WTC11 (cell line): ENCODE results near the gene VKORC1. TPM values are rescaled to one million over a fixed set of nuclear protein-coding genes. Genes with fewer than 3 reads are reported as not detected.

Experiments used
- CBFB ChIP-seq: sonication (generic); formaldehyde crosslinking; IDR thresholded peaks from 2 replicates; pipeline ENCODE4 v1.8.1; 2022; ENCODE audit warnings: mild to moderate bottlenecking, low read depth, missing genetic modification reagents
- ETV6 ChIP-seq: sonication (generic); formaldehyde crosslinking; IDR thresholded peaks from 2 replicates; pipeline ENCODE4 v1.8.1; 2022; ENCODE audit warnings: mild to moderate bottlenecking, missing genetic modification reagents
- FOXP1 ChIP-seq: sonication (generic); formaldehyde crosslinking; IDR thresholded peaks from 2 replicates; pipeline ENCODE4 v1.8.0; 2022; ENCODE audit warnings: missing genetic modification reagents, mild to moderate bottlenecking, moderate library complexity, borderline replicate concordance
- JAZF1 ChIP-seq: fragments of 250-450 bp; sonication (Bioruptor Pico); IDR thresholded peaks from 2 replicates; pipeline ENCODE4 v1.9.0; 2021; ENCODE audit warnings: moderate library complexity, mild to moderate bottlenecking, inconsistent platforms
- KAT7 ChIP-seq: sonication (generic); formaldehyde crosslinking; IDR thresholded peaks from 2 replicates; pipeline ENCODE4 v1.8.1; 2023; ENCODE audit warnings: missing genetic modification reagents, mild to moderate bottlenecking, borderline replicate concordance
- NFATC4 ChIP-seq: fragments of 250-450 bp; sonication (Bioruptor Pico); IDR thresholded peaks from 2 replicates; pipeline ENCODE4 v1.9.0; 2021; ENCODE audit warnings: mild to moderate bottlenecking
- NFYB ChIP-seq: sonication (generic); formaldehyde crosslinking; conservative IDR thresholded peaks from 2 replicates; pipeline ENCODE4 v1.8.0; 2022; ENCODE audit warnings: low read depth, missing genetic modification reagents
- RELA ChIP-seq: sonication (generic); formaldehyde crosslinking; IDR thresholded peaks from 2 replicates; pipeline ENCODE4 v1.8.1; 2022; ENCODE audit warnings: missing genetic modification reagents, mild to moderate bottlenecking, borderline replicate concordance
- SP1 ChIP-seq: sonication (generic); formaldehyde crosslinking; conservative IDR thresholded peaks from 2 replicates; pipeline ENCODE4 v1.8.1; 2022; ENCODE audit warnings: missing genetic modification reagents
- TCF7 ChIP-seq: sonication (generic); formaldehyde crosslinking; IDR thresholded peaks from 2 replicates; pipeline ENCODE4 v1.8.0; 2022; ENCODE audit warnings: mild to moderate bottlenecking, low read depth, missing genetic modification reagents, moderate library complexity
- ZNF219 ChIP-seq: sonication (generic); formaldehyde crosslinking; IDR thresholded peaks from 2 replicates; pipeline ENCODE4 v1.8.0; 2023; ENCODE audit warnings: missing genetic modification reagents, mild to moderate bottlenecking, borderline replicate concordance
- ZNF317 ChIP-seq: sonication (generic); formaldehyde crosslinking; IDR thresholded peaks from 2 replicates; pipeline ENCODE4 v1.8.1; 2023; ENCODE audit warnings: low read depth, mild to moderate bottlenecking, moderate library complexity, missing genetic modification reagents, borderline replicate concordance
- ZNF423 ChIP-seq: fragments of 250-450 bp; sonication (Bioruptor Pico); IDR thresholded peaks from 2 replicates; pipeline ENCODE4 v2.1.2; 2022; ENCODE audit warnings: mild to moderate bottlenecking, moderate library complexity
- total RNA-seq: library from RNA; stranded (reverse); gene quantifications from 3 replicates; pipeline ENCODE4 v1.2.3, GENCODE V29; 2021
- TF ChIP-seq, protein P1 (sequence below): sonication (generic); formaldehyde crosslinking; IDR thresholded peaks from 2 replicates; pipeline ENCODE4 v1.8.1; 2022; ENCODE audit warnings: low read depth, missing genetic modification reagents, borderline replicate concordance
- TF ChIP-seq, protein P2 (sequence below): sonication (generic); formaldehyde crosslinking; IDR thresholded peaks from 2 replicates; pipeline ENCODE4 v1.8.1; 2022; ENCODE audit warnings: mild to moderate bottlenecking, moderate library complexity, missing genetic modification reagents
- TF ChIP-seq, protein P3 (sequence below): sonication (generic); formaldehyde crosslinking; IDR thresholded peaks from 2 replicates; pipeline ENCODE4 v1.8.1; 2023; ENCODE audit warnings: mild to moderate bottlenecking, missing genetic modification reagents
- TF ChIP-seq, protein P4 (sequence below): sonication (generic); formaldehyde crosslinking; IDR thresholded peaks from 2 replicates; pipeline ENCODE4 v1.8.0; 2022; ENCODE audit warnings: mild to moderate bottlenecking, missing genetic modification reagents
- TF ChIP-seq, protein P5 (sequence below): fragments of 250-450 bp; sonication (Bioruptor Pico); IDR thresholded peaks from 2 replicates; pipeline ENCODE4 v1.9.0; 2021; ENCODE audit warnings: mild to moderate bottlenecking
- TF ChIP-seq, protein P6 (sequence below): fragments of 250-450 bp; sonication (Bioruptor Pico); IDR thresholded peaks from 2 replicates; pipeline ENCODE4 v1.9.0; 2021; ENCODE audit warnings: mild to moderate bottlenecking, borderline replicate concordance
- TF ChIP-seq, protein P7 (sequence below): sonication (generic); formaldehyde crosslinking; IDR thresholded peaks from 2 replicates; pipeline ENCODE4 v1.8.1; 2023; ENCODE audit warnings: mild to moderate bottlenecking, missing genetic modification reagents, moderate library complexity
- TF ChIP-seq, protein P8 (sequence below): fragments of 250-450 bp; sonication (Bioruptor Pico); IDR thresholded peaks from 2 replicates; pipeline ENCODE4 v1.8.0; 2021; ENCODE audit warnings: mild to moderate bottlenecking

The VKORC1 gene
- total RNA-seq, 1 experiment from 2014 or later, result 85.7 TPM

DNA sequence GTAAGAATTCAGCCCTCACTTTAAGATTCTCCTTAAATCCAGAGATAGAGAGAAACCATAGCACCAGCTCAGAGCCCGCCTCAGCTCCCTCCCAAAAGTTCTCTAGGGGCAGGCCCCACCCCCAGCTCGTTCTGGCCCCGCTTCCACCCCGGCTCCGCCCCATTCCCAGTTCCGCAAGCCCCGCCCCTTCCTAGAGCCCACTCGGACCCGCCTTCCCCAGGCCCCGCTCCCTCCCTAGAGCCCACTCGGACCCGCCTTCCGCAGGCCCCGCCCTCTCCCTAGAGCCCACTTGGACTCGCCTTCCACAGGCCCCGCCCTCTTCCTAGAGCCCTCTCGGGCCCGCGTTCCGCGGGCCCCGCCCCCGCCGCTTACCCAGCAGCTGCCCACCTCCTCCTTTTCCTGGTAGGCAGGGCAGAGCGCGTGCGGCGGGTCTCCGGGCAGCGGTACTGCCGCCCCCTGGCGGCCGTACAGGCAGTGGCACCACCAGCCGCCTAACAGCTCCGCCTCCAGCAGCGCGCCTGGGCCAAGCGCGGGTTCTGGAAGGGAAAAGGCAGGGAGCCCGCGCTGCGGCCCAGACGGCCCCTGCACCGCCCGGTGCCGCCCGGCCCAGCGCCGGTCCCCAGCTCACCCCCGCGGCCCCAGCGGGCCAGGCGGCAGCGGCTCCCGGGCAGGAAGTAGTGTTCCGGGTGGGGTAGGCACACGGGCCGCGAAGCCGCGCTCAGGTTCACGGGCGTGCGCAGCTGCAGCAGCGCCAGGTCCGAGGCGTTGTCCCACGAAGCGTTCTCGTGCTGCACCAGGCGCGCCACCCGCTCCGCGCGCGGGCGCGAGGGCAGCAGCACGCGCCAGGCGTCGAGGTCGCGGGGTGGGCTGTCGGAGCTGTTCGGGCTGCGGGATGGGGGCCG lies 47.8 kb upstream of the VKORC1 start (continued):
- TF ChIP-seq, protein P1, sequence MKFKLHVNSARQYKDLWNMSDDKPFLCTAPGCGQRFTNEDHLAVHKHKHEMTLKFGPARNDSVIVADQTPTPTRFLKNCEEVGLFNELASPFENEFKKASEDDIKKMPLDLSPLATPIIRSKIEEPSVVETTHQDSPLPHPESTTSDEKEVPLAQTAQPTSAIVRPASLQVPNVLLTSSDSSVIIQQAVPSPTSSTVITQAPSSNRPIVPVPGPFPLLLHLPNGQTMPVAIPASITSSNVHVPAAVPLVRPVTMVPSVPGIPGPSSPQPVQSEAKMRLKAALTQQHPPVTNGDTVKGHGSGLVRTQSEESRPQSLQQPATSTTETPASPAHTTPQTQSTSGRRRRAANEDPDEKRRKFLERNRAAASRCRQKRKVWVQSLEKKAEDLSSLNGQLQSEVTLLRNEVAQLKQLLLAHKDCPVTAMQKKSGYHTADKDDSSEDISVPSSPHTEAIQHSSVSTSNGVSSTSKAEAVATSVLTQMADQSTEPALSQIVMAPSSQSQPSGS (CRISPR knock-in tag), result peak; percentile 49; the same call in 1 of the 2 replicates
- peak; percentile 64; the same call in 1 of the 2 replicates for TF ChIP-seq ZNF317
- peak; percentile 98 for TF ChIP-seq FOXP1
- TF ChIP-seq, protein P2, sequence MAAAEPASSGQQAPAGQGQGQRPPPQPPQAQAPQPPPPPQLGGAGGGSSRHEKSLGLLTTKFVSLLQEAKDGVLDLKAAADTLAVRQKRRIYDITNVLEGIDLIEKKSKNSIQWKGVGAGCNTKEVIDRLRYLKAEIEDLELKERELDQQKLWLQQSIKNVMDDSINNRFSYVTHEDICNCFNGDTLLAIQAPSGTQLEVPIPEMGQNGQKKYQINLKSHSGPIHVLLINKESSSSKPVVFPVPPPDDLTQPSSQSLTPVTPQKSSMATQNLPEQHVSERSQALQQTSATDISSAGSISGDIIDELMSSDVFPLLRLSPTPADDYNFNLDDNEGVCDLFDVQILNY (CRISPR knock-in tag), result peak; percentile 83
- TF ChIP-seq NFATC4 (CRISPR knock-in tag), result no peak
- TF ChIP-seq, protein P3, sequence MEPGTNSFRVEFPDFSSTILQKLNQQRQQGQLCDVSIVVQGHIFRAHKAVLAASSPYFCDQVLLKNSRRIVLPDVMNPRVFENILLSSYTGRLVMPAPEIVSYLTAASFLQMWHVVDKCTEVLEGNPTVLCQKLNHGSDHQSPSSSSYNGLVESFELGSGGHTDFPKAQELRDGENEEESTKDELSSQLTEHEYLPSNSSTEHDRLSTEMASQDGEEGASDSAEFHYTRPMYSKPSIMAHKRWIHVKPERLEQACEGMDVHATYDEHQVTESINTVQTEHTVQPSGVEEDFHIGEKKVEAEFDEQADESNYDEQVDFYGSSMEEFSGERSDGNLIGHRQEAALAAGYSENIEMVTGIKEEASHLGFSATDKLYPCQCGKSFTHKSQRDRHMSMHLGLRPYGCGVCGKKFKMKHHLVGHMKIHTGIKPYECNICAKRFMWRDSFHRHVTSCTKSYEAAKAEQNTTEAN (CRISPR knock-in tag), result peak; percentile 78; the same call in 1 of the 2 replicates
- TF ChIP-seq ZNF219, result 0 out of 2 replicates have a peak, but pooled peaks have one; percentile 79
- TF ChIP-seq, protein P4, sequence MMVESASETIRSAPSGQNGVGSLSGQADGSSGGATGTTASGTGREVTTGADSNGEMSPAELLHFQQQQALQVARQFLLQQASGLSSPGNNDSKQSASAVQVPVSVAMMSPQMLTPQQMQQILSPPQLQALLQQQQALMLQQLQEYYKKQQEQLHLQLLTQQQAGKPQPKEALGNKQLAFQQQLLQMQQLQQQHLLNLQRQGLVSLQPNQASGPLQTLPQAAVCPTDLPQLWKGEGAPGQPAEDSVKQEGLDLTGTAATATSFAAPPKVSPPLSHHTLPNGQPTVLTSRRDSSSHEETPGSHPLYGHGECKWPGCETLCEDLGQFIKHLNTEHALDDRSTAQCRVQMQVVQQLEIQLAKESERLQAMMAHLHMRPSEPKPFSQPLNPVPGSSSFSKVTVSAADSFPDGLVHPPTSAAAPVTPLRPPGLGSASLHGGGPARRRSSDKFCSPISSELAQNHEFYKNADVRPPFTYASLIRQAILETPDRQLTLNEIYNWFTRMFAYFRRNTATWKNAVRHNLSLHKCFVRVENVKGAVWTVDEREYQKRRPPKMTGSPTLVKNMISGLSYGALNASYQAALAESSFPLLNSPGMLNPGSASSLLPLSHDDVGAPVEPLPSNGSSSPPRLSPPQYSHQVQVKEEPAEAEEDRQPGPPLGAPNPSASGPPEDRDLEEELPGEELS (CRISPR knock-in tag), result peak; percentile 97
- TF ChIP-seq, protein P5, sequence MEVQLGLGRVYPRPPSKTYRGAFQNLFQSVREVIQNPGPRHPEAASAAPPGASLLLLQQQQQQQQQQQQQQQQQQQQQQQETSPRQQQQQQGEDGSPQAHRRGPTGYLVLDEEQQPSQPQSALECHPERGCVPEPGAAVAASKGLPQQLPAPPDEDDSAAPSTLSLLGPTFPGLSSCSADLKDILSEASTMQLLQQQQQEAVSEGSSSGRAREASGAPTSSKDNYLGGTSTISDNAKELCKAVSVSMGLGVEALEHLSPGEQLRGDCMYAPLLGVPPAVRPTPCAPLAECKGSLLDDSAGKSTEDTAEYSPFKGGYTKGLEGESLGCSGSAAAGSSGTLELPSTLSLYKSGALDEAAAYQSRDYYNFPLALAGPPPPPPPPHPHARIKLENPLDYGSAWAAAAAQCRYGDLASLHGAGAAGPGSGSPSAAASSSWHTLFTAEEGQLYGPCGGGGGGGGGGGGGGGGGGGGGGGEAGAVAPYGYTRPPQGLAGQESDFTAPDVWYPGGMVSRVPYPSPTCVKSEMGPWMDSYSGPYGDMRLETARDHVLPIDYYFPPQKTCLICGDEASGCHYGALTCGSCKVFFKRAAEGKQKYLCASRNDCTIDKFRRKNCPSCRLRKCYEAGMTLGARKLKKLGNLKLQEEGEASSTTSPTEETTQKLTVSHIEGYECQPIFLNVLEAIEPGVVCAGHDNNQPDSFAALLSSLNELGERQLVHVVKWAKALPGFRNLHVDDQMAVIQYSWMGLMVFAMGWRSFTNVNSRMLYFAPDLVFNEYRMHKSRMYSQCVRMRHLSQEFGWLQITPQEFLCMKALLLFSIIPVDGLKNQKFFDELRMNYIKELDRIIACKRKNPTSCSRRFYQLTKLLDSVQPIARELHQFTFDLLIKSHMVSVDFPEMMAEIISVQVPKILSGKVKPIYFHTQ (CRISPR knock-in tag), result no peak
- TF ChIP-seq ETV6 (CRISPR knock-in tag), result peak; percentile 71; the same call in 1 of the 2 replicates
- TF ChIP-seq, protein P6, sequence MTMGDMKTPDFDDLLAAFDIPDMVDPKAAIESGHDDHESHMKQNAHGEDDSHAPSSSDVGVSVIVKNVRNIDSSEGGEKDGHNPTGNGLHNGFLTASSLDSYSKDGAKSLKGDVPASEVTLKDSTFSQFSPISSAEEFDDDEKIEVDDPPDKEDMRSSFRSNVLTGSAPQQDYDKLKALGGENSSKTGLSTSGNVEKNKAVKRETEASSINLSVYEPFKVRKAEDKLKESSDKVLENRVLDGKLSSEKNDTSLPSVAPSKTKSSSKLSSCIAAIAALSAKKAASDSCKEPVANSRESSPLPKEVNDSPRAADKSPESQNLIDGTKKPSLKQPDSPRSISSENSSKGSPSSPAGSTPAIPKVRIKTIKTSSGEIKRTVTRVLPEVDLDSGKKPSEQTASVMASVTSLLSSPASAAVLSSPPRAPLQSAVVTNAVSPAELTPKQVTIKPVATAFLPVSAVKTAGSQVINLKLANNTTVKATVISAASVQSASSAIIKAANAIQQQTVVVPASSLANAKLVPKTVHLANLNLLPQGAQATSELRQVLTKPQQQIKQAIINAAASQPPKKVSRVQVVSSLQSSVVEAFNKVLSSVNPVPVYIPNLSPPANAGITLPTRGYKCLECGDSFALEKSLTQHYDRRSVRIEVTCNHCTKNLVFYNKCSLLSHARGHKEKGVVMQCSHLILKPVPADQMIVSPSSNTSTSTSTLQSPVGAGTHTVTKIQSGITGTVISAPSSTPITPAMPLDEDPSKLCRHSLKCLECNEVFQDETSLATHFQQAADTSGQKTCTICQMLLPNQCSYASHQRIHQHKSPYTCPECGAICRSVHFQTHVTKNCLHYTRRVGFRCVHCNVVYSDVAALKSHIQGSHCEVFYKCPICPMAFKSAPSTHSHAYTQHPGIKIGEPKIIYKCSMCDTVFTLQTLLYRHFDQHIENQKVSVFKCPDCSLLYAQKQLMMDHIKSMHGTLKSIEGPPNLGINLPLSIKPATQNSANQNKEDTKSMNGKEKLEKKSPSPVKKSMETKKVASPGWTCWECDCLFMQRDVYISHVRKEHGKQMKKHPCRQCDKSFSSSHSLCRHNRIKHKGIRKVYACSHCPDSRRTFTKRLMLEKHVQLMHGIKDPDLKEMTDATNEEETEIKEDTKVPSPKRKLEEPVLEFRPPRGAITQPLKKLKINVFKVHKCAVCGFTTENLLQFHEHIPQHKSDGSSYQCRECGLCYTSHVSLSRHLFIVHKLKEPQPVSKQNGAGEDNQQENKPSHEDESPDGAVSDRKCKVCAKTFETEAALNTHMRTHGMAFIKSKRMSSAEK, result no peak
- TF ChIP-seq, protein P7, sequence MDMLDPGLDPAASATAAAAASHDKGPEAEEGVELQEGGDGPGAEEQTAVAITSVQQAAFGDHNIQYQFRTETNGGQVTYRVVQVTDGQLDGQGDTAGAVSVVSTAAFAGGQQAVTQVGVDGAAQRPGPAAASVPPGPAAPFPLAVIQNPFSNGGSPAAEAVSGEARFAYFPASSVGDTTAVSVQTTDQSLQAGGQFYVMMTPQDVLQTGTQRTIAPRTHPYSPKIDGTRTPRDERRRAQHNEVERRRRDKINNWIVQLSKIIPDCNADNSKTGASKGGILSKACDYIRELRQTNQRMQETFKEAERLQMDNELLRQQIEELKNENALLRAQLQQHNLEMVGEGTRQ (CRISPR knock-in tag), result no peak
- TF ChIP-seq CBFB, result no peak
- TF ChIP-seq, protein P8, sequence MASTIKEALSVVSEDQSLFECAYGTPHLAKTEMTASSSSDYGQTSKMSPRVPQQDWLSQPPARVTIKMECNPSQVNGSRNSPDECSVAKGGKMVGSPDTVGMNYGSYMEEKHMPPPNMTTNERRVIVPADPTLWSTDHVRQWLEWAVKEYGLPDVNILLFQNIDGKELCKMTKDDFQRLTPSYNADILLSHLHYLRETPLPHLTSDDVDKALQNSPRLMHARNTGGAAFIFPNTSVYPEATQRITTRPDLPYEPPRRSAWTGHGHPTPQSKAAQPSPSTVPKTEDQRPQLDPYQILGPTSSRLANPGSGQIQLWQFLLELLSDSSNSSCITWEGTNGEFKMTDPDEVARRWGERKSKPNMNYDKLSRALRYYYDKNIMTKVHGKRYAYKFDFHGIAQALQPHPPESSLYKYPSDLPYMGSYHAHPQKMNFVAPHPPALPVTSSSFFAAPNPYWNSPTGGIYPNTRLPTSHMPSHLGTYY, result no peak
- TF ChIP-seq ZNF423 (CRISPR knock-in tag), result no peak
- TF ChIP-seq KAT7 (CRISPR knock-in tag), result peak; percentile 95; the same call in 1 of the 2 replicates
- TF ChIP-seq TCF7 (CRISPR knock-in tag), result peak; percentile 97
- TF ChIP-seq NFYB (CRISPR knock-in tag), result peak; percentile 53; the same call in 1 of the 2 replicates
- TF ChIP-seq RELA (CRISPR knock-in tag), result peak; percentile 88
- peak; percentile 89 for TF ChIP-seq SP1 (CRISPR knock-in tag)
- TF ChIP-seq JAZF1, result no peak
